GM12874 (cell line): ENCODE data around the gene WWOX.

Experiments
- CTCF ChIP-seq: IDR thresholded peaks from 2 replicates; pipeline ENCODE4 v1.5.1; 2011; ENCODE audit warnings: low read depth, mild to moderate bottlenecking, control low read depth, low read length, moderate library complexity; ENCODE audit not compliant: insufficient read depth

The WWOX gene

DNA sequence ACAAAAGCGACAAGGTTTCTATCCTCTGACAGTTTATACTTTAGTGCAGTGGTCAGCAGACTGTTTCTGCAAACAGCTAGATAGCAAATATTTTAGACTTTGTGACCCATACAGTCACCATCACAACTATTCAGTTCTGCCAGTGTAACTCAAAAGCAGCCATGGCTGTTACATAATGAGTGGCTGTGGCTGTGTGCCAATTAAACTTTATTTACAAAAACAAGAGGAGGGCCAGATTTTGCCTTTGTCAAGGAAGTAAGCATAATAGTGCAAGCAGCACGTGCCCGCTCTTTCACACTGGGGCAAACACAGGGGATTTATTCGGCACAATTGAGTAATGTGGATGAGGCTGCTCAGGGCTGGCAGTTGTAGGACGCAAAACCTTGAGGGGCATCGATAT lies 949.6 kb downstream of the WWOX start:
- TF ChIP-seq CTCF: no peak

GRCh38 chr16:79050063-79050462 lies 950.6 kb downstream of the WWOX start:
- no peak for TF ChIP-seq CTCF

DNA sequence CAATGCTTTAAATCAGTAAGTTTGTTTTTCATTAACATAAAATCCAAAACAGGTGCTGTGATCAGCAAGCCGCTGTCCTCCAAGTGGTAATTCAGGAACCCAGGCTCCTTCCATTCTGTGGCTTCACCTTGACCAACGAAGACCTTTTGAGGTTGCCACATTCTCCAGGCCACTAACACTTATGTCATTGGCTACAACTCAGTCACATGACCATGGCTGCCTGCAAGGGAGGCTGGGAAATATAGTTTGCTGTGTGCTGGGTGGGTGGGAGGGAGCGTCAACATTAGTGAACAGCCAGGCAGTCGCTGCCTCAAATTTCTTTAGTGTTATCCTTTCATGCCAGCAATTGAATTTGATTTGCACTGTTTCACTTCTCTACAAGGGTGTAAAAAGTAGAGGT lies 951.9 kb downstream of the WWOX start:
- TF ChIP-seq CTCF: no peak

- TF ChIP-seq CTCF: no peak
Observed at GRCh38 chr16:79053577-79053976, 954.1 kb downstream of the WWOX start.

- TF ChIP-seq CTCF: no peak
Observed at GRCh38 chr16:79054211-79054984, 954.9 kb downstream of the WWOX start.

GRCh38 chr16:79055251-79055970 lies 956.0 kb downstream of the WWOX start:
- TF ChIP-seq CTCF: no peak

GRCh38 chr16:79061181-79061580 lies 961.7 kb downstream of the WWOX start:
- TF ChIP-seq CTCF: no peak
